ENCODE data around the gene ATP13A5.

- TF ChIP-seq CTCF (IDR thresholded peaks at IDR 0.05) = no peak
- TF ChIP-seq POLR2A (IDR thresholded peaks at IDR 0.05) = no peak
- TF ChIP-seq POLR2AphosphoS5 (IDR thresholded peaks at IDR 0.05) = no peak
Observed at GRCh38 chr3:193357291-193357690, 21.3 kb downstream of the ATP13A5 start.
